ENCODE results near the gene VSTM2A. TPM values are rescaled to one million over a fixed set of nuclear protein-coding genes. Genes with fewer than 3 reads are reported as not detected.
A peak's percentile ranks its signal among the peaks of the same experiment; 100 is the strongest.

Gene VSTM2A
- total RNA-seq, 2 experiments from 2014 or later: not detected

GRCh38 chr7:54544149-54544526 lies 2.0 kb downstream of the VSTM2A start:
- DNase-seq (no peak), ATAC-seq (no peak)
- Mint-ChIP-seq H3K27ac (no peak overlapping the region), H3K4me1 (ENCODE audit: low read depth) (no peaks in the 10 kb centered on the region), H3K27me3 (peaks cover 35% of the 10 kb centered on the region), H3K9me3 (no peaks in the 10 kb centered on the region), H3K36me3 (ENCODE audit: low read depth) (peaks cover 3% of the 10 kb centered on the region), H3K4me3 (no peak overlapping the region)
- intact Hi-C loops (cut with micrococcal nuclease): no loop called here
- TF ChIP-seq CTCF (IDR thresholded peaks at IDR 0.05): no peak
- ChIA-PET POLR2A (no interaction called here), CTCF (no interaction called here)

GRCh38 chr7:54544527-54545240 lies 2.5 kb downstream of the VSTM2A start:
- no peak for TF ChIP-seq CTCF (IDR thresholded peaks at IDR 0.05)
- no peak overlapping the region for H3K4me3 Mint-ChIP-seq
- CTCF ChIA-PET: no interaction called here
- peaks cover 3% of the 10 kb centered on the region for H3K36me3 Mint-ChIP-seq (ENCODE audit: low read depth)
- ATAC-seq: no peak
- no peak overlapping the region for H3K27ac Mint-ChIP-seq
- no peaks in the 10 kb centered on the region for H3K9me3 Mint-ChIP-seq
- intact Hi-C loops (cut with micrococcal nuclease): no loop called here
- H3K27me3 Mint-ChIP-seq: peaks cover 35% of the 10 kb centered on the region
- H3K4me1 Mint-ChIP-seq (ENCODE audit: low read depth): no peaks in the 10 kb centered on the region
- no peak for DNase-seq
- POLR2A ChIA-PET: no interaction called here

GRCh38 chr7:54545241-54545563 lies 3.0 kb downstream of the VSTM2A start:
- Mint-ChIP-seq H3K9me3 (peaks cover 3% of the 10 kb centered on the region), H3K36me3 (ENCODE audit: low read depth) (peaks cover 3% of the 10 kb centered on the region), H3K27me3 (peaks cover 35% of the 10 kb centered on the region), H3K4me3 (no peak overlapping the region), H3K4me1 (ENCODE audit: low read depth) (no peaks in the 10 kb centered on the region), H3K27ac (no peak overlapping the region)
- DNase-seq (no peak), ATAC-seq (no peak)
- no peak for TF ChIP-seq CTCF (IDR thresholded peaks at IDR 0.05)
- intact Hi-C loops (cut with micrococcal nuclease): no loop called here
- ChIA-PET POLR2A (no interaction called here), CTCF (no interaction called here)

GRCh38 chr7:54546081-54546985 lies 4.2 kb downstream of the VSTM2A start:
- intact Hi-C loops (cut with micrococcal nuclease): no loop called here
- peaks cover 35% of the 10 kb centered on the region for H3K27me3 Mint-ChIP-seq
- peaks cover 3% of the 10 kb centered on the region for H3K9me3 Mint-ChIP-seq
- CTCF ChIA-PET: no interaction called here
- no peak overlapping the region for H3K4me3 Mint-ChIP-seq
- peaks cover 3% of the 10 kb centered on the region for H3K36me3 Mint-ChIP-seq (ENCODE audit: low read depth)
- ATAC-seq (no peak), DNase-seq (peak; percentile 12)
- no peak overlapping the region for H3K27ac Mint-ChIP-seq
- no peaks in the 10 kb centered on the region for H3K4me1 Mint-ChIP-seq (ENCODE audit: low read depth)
- POLR2A ChIA-PET: no interaction called here
- no peak for TF ChIP-seq CTCF (IDR thresholded peaks at IDR 0.05)

- no peaks in the 10 kb centered on the region for H3K4me1 Mint-ChIP-seq (ENCODE audit: low read depth)
- H3K4me3 Mint-ChIP-seq: no peak overlapping the region
- intact Hi-C loops (cut with micrococcal nuclease): no loop called here
- peaks cover 5% of the 10 kb centered on the region for H3K9me3 Mint-ChIP-seq
- H3K27ac Mint-ChIP-seq: no peak overlapping the region
- ChIA-PET POLR2A (no interaction called here), CTCF (no interaction called here)
- no peak for DNase-seq
- H3K36me3 Mint-ChIP-seq (ENCODE audit: low read depth): peaks cover 3% of the 10 kb centered on the region
- H3K27me3 Mint-ChIP-seq: peaks cover 29% of the 10 kb centered on the region
- no peak for TF ChIP-seq CTCF (IDR thresholded peaks at IDR 0.05)
- ATAC-seq: no peak
These were observed 4.8 kb downstream of the VSTM2A start for GRCh38 chr7:54546986-54547314.
